AG04449 (cell line): ENCODE measurements around the gene NOX5.

Experiments
- CTCF ChIA-PET: fragments of 350-600 bp; formaldehyde crosslinking; extraction: SDS; loops from one replicate; lab custom pipeline; 2021; ENCODE audit warnings: antibody characterized with exemption; lab: Yijun Ruan, JAX
- POLR2A ChIA-PET: fragments of 400-600, 350-600 bp; formaldehyde crosslinking; extraction: SDS; loops from one replicate; lab custom pipeline; 2020; ENCODE audit warnings: antibody characterized with exemption, inconsistent platforms; lab: Yijun Ruan, JAX
- DNase-seq: peaks from one replicate; pipeline ENCODE4 v3.0.0-alpha.2; 2010; ENCODE audit warnings: low read depth, low spot score
- H3K4me3 ChIP-seq: 2 replicates; pipeline ENCODE4 v1.5.1; 2011; ENCODE audit warnings: low read depth, mild to moderate bottlenecking, control low read depth, low read length
- TF ChIP-seq, protein P1 (sequence below): IDR thresholded peaks from one replicate; pipeline ENCODE4 v1.5.1; 2011; ENCODE audit warnings: mild to moderate bottlenecking, moderate library complexity, low read length, control low read depth, inconsistent platforms; ENCODE audit not compliant: insufficient read depth; ENCODE audit errors: missing control alignments

The NOX5 gene

DNA sequence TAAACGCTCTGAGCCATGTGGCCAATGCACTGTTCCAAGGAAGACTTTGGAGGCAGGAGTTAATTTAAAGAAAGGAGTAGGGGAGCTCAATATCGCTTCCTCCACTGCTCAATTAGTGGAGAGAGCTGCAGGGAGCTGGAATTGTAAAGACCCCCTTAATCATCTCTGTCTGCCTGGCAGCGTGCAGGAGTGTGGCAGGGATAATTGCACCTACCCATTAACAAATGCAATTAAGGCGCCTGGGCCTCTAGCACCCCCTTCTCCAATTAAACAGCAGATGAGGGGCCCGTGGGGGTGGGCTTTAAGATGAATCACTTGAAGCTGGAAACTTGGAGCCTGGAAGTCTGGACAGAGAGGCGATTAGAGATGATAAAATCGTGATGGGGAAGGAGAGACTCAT lies 84.3 kb downstream of the NOX5 start:
- CTCF ChIA-PET: no interaction called here
- TF ChIP-seq, protein P1, sequence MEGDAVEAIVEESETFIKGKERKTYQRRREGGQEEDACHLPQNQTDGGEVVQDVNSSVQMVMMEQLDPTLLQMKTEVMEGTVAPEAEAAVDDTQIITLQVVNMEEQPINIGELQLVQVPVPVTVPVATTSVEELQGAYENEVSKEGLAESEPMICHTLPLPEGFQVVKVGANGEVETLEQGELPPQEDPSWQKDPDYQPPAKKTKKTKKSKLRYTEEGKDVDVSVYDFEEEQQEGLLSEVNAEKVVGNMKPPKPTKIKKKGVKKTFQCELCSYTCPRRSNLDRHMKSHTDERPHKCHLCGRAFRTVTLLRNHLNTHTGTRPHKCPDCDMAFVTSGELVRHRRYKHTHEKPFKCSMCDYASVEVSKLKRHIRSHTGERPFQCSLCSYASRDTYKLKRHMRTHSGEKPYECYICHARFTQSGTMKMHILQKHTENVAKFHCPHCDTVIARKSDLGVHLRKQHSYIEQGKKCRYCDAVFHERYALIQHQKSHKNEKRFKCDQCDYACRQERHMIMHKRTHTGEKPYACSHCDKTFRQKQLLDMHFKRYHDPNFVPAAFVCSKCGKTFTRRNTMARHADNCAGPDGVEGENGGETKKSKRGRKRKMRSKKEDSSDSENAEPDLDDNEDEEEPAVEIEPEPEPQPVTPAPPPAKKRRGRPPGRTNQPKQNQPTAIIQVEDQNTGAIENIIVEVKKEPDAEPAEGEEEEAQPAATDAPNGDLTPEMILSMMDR: no peak

GRCh38 chr15:69099941-69100340 lies 85.4 kb downstream of the NOX5 start:
- POLR2A ChIA-PET: no interaction called here

More for the DNA sequence above, 84.3 kb downstream of the NOX5 start:
- H3K4me3 ChIP-seq: no peak overlapping the region
- POLR2A ChIA-PET: no interaction called here
- DNase-seq: no peak

DNA sequence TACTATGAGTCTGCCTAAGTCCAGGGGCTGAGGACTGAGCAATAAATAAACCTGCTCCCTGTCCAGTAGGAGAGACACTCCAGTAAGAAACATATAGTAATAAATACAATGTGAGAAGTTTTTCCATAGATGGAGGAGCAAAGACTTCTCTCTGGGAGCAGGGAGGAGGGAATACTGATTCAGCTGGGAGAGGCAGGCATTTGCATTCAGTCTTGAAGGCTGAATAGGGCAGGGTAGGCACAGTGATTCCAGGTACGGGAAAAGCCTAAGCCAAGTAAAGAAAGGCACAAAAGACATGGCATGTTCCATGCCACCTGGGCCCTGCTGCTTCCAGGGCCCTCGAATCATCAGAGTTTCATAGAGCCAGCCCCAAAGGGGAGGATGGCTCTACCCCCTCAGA lies 86.3 kb downstream of the NOX5 start:
- no peak for DNase-seq
- ChIA-PET CTCF (no interaction called here), POLR2A (no interaction called here)
- TF ChIP-seq, protein P1: no peak
- H3K4me3 ChIP-seq: no peak overlapping the region

More at GRCh38 chr15:69099941-69100340, 85.4 kb downstream of the NOX5 start:
- no peak overlapping the region for H3K4me3 ChIP-seq
- CTCF ChIA-PET: no interaction called here
- no peak for DNase-seq
- TF ChIP-seq, protein P1: no peak

DNA sequence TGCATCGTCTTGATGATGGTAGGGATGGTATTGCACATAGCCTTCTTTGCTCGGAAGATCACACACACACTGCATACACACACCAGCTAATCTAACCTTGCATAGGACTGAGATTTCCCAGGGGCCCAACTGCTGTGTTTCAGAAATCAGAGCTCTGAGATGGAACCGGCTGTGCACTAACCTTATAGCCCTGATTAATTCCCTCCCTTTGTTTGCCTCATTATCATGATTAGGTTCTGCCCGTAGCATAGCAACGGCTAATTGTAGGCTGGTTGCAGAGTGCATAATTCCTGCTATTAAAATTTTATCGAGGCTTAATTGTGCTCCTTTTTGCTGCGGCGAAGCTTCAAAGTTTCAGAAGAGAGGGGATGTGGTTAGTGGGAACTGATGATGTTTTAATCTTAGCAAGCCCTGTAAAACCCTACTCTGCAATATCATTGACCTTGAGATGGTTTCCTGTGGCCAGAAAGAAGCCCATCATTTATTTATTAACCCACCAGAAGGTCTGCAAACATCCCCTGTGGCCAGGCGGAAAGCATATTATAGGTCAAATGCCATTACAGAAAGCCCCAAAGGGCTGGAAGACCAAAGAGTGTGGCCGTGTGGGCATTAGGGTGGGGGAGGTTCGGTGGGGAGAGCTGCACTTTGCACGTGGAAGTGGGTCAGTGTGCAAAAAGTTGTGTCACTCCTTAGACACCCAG lies 89.7 kb downstream of the NOX5 start:
- ChIA-PET POLR2A (interaction anchor here (1.1 kb wide), 1 partner anchor 11 kb away, joined by 3 read pairs; no protein-coding TSS in a partner anchor), CTCF (interaction anchor here (1.2 kb wide), 1 partner anchor 291 kb away, joined by 3 read pairs; no protein-coding TSS in a partner anchor)
- TF ChIP-seq, protein P1: no peak
- no peak for DNase-seq
- no peak overlapping the region for H3K4me3 ChIP-seq

GRCh38 chr15:69105451-69105985 lies 91.0 kb downstream of the NOX5 start:
- H3K4me3 ChIP-seq: no peak overlapping the region
- CTCF ChIA-PET: interaction anchor here (1.2 kb wide), 1 partner anchor 290 kb away, joined by 3 read pairs; no protein-coding TSS in a partner anchor

More at GRCh38 chr15:69105451-69105985, 91.0 kb downstream of the NOX5 start:
- no peak for DNase-seq
- TF ChIP-seq, protein P1: no peak
- POLR2A ChIA-PET: no interaction called here
